Stomach (tissue), 4 donors: Measurements from ENCODE around the gene SDHAF2.

Experiments used
- CTCF ChIP-seq, 7 experiments: fragments of 450-650 bp in 4 of 7; fragments of 200-600 bp in 3 of 7; sonication (generic) in 3 of 7; IDR thresholded peaks; one replicate each; pipeline ENCODE4 v1.5.1; 2016 to 2019; ENCODE audit warnings: antibody characterized with exemption in 7 of 7, control low read depth in 2 of 7, mild to moderate bottlenecking in 1 of 7
- EP300 ChIP-seq: sonication (generic); formaldehyde crosslinking; IDR thresholded peaks from one replicate; pipeline ENCODE4 v1.6.1; 2017; ENCODE audit warnings: antibody characterized with exemption
- POLR2AphosphoS5 ChIP-seq, 3 donors: sonication (generic); formaldehyde crosslinking; IDR thresholded peaks; one replicate each; pipeline ENCODE4 v1.6.1; 2016; ENCODE audit warnings: antibody characterized with exemption in 3 of 3

GRCh38 chr11:61392981-61393595 is 36.8 kb upstream of the SDHAF2 start:
- no peak for TF ChIP-seq CTCF (IDR thresholded peaks at IDR 0.05)
- no peak for TF ChIP-seq POLR2AphosphoS5 (IDR thresholded peaks at IDR 0.05)
- TF ChIP-seq EP300, result no peak
